K562 (cell line): Measurements from ENCODE around the gene LMNA. TPM values are rescaled to one million over a fixed set of nuclear protein-coding genes. Genes with fewer than 3 reads are reported as not detected.
A peak's percentile ranks its signal among the peaks of the same experiment; 100 is the strongest.

Experiments
- ARNT ChIP-seq, 2 experiments: fragments of 450-650 bp; IDR thresholded peaks; 2 replicates each; pipeline ENCODE4 v1.6.1; 2016; ENCODE audit warnings: mild to moderate bottlenecking in 1 of 2
- BHLHE40 ChIP-seq: IDR thresholded peaks from 2 replicates; pipeline ENCODE4 v1.6.1; 2011; ENCODE audit warnings: low read length, improper control_type of control experiment
- CTCF ChIP-seq, 3 experiments: IDR thresholded peaks in 2 of 3; conservative IDR thresholded peaks in 1 of 3; 2 replicates each; pipeline ENCODE4 v1.5.1; 2011 to 2012; ENCODE audit warnings: low read length in 3 of 3, mild to moderate bottlenecking in 3 of 3, control low read depth in 2 of 3, improper control_type of control experiment in 1 of 3, inconsistent platforms in 1 of 3, low read depth in 1 of 3, mixed read lengths in 1 of 3, moderate library complexity in 1 of 3; ENCODE audit not compliant: insufficient read depth in 2 of 3
- ELF2 ChIP-seq: fragments of 250-450 bp; sonication (Bioruptor Pico); IDR thresholded peaks from 2 replicates; pipeline ENCODE4 v1.5.0; 2021; ENCODE audit warnings: mild to moderate bottlenecking
- KLF16 ChIP-seq: IDR thresholded peaks from 2 replicates; pipeline ENCODE4 v1.6.1; 2016; ENCODE audit warnings: antibody characterized with exemption
- L3MBTL2 ChIP-seq: fragments of 450-650 bp; IDR thresholded peaks from 2 replicates; pipeline ENCODE4 v1.6.1; 2016; ENCODE audit warnings: mild to moderate bottlenecking, moderate library complexity
- ZNF197 ChIP-seq: fragments of 200-800 bp; sonication (Bioruptor generic); IDR thresholded peaks from 2 replicates; pipeline ENCODE4 v1.6.1; 2016; ENCODE audit warnings: low read depth, missing genetic modification characterization, missing compliant biosample characterization
- ZNF263 ChIP-seq: sonication (generic); formaldehyde crosslinking; IDR thresholded peaks from 2 replicates; pipeline ENCODE4 v1.8.0; 2022; ENCODE audit warnings: mild to moderate bottlenecking, missing genetic modification reagents, borderline replicate concordance
- ZNF311 ChIP-seq: fragments of 250-450 bp; sonication (Bioruptor Pico); IDR thresholded peaks from 2 replicates; pipeline ENCODE4 v1.4.0; 2020; ENCODE audit warnings: mild to moderate bottlenecking, moderate library complexity
- ZNF316 ChIP-seq: fragments of 450-650 bp; IDR thresholded peaks from 2 replicates; pipeline ENCODE4 v1.6.1; 2016
- ZNF431 ChIP-seq: sonication (generic); formaldehyde crosslinking; IDR thresholded peaks from 2 replicates; pipeline ENCODE4 v1.8.0; 2022; ENCODE audit warnings: mild to moderate bottlenecking, missing genetic modification reagents
- ZNF639 ChIP-seq, 2 experiments: fragments of 200-800 bp in 1 of 2; sonication (Bioruptor generic) in 1 of 2; sonication (generic) in 1 of 2; formaldehyde crosslinking in 1 of 2; IDR thresholded peaks in 1 of 2; conservative IDR thresholded peaks in 1 of 2; 2 replicates each; pipeline versions ENCODE4 v1.5.0 to v1.6.1; 2016 to 2020; ENCODE audit warnings: missing compliant biosample characterization in 1 of 2, missing genetic modification characterization in 1 of 2, missing genetic modification reagents in 1 of 2
- ZNF668 ChIP-seq: fragments of 250-450 bp; sonication (Bioruptor Pico); IDR thresholded peaks from 2 replicates; pipeline ENCODE4 v1.8.0; 2022; ENCODE audit warnings: mild to moderate bottlenecking, inconsistent platforms
- ZNF76 ChIP-seq: fragments of 250-450 bp; sonication (Bioruptor Pico); IDR thresholded peaks from 2 replicates; pipeline ENCODE4 v1.4.0; 2020; ENCODE audit warnings: mild to moderate bottlenecking, moderate library complexity, borderline replicate concordance
- ZNF79 ChIP-seq: fragments of 250-450 bp; sonication (Bioruptor Pico); IDR thresholded peaks from 2 replicates; pipeline ENCODE4 v1.4.0; 2020; ENCODE audit warnings: low read depth, mild to moderate bottlenecking, moderate library complexity
- polyA plus RNA-seq, 8 experiments: library from polyadenylated mRNA; depleted of rRNA in 4 of 8; stranded (reverse) in 5 of 8; unstranded in 3 of 8; fragments of >200 nt; fragmentation: Nextera tagmentation in 2 of 8; fragmentation: Illumina TruSeq in 1 of 8; extraction: Ambion mirVana in 2 of 8; extraction: Trizol in 1 of 8; gene quantifications; 2 replicates each; pipeline versions ENCODE4 v1.2.1 to v1.2.3, GENCODE V29; 2011 to 2014; ENCODE audit warnings: inconsistent platforms in 1 of 8, missing spikeins in 1 of 8
- total RNA-seq, 7 experiments: library from RNA; depleted of rRNA in 6 of 7; stranded (reverse); fragments of >200 nt in 6 of 7; fragmentation: Illumina TruSeq in 2 of 7; extraction: Trizol in 2 of 7; gene quantifications; 2 replicates each; pipeline versions ENCODE4 v1.2.1 to v1.2.3, GENCODE V29; 2011 to 2021; ENCODE audit warnings: low replicate concordance in 1 of 7
- TF ChIP-seq, protein P1 (sequence below): fragments of 450-650 bp; IDR thresholded peaks from 2 replicates; pipeline ENCODE4 v1.6.1; 2018; ENCODE audit not compliant: partially characterized antibody
- TF ChIP-seq, protein P2 (sequence below): fragments of 450-650 bp; formaldehyde crosslinking; IDR thresholded peaks from 2 replicates; pipeline ENCODE4 v1.4.0; 2020; ENCODE audit warnings: mild to moderate bottlenecking, moderate library complexity

The LMNA gene
- total and polyA plus RNA-seq, 9 of the 15 experiments (the other 6 are each of a cell fraction or from before 2014, with no cell fraction given) = 1.00 to 347 (median 88.2) TPM

DNA sequence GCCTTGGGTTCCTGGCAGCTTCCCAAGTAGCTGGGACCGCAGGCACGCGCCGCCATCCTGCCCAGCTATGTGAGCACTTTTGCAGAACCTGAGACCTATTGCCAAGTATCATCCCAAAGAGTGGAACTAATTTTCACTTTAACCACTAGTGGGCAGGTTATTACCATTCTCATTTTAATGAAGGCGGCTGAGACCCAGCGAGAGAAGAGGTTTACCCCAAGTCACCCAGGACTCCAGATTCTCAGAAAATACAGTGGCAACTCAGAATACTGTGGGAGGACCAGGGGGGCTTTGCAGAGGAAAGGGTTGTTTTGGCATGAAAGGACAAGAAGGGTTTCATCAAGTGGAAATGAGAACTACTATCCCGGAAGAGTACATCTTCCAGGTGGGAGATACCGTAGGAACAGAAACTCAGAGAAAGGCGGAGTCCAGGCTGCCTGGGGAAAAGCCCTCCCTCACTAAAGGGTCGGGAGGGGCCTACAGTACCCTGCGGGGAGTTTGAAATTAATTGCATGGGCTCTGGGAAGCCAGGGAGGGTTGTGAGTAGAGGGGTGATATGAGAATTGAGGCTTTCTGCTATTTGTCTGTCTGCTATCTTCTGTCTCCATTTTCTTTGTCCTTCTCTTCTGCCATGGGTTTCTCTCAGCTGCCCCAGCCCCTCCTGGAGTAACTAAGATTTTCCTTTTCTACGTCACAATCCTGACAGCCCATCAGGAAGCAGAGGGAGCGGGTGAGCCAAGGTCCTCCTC, 31.7 kb downstream of the LMNA start (continued):
- TF ChIP-seq, protein P1, sequence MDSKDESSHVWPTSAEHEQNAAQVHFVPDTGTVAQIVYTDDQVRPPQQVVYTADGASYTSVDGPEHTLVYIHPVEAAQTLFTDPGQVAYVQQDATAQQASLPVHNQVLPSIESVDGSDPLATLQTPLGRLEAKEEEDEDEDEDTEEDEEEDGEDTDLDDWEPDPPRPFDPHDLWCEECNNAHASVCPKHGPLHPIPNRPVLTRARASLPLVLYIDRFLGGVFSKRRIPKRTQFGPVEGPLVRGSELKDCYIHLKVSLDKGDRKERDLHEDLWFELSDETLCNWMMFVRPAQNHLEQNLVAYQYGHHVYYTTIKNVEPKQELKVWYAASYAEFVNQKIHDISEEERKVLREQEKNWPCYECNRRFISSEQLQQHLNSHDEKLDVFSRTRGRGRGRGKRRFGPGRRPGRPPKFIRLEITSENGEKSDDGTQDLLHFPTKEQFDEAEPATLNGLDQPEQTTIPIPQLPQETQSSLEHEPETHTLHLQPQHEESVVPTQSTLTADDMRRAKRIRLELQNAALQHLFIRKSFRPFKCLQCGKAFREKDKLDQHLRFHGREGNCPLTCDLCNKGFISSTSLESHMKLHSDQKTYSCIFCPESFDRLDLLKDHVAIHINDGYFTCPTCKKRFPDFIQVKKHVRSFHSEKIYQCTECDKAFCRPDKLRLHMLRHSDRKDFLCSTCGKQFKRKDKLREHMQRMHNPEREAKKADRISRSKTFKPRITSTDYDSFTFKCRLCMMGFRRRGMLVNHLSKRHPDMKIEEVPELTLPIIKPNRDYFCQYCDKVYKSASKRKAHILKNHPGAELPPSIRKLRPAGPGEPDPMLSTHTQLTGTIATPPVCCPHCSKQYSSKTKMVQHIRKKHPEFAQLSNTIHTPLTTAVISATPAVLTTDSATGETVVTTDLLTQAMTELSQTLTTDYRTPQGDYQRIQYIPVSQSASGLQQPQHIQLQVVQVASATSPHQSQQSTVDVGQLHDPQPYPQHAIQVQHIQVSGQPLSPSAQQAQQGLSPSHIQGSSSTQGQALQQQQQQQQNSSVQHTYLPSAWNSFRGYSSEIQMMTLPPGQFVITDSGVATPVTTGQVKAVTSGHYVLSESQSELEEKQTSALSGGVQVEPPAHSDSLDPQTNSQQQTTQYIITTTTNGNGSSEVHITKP = peak; percentile 70
- TF ChIP-seq ZNF76 (no peak), ZNF316 (no peak), ZNF311 (CRISPR knock-in tag) (no peak), KLF16 (0 out of 2 replicates have a peak, but pooled peaks have one; percentile 39), ZNF263 (CRISPR knock-in tag) (no peak), ZNF639 (CRISPR knock-in tag; conservative IDR thresholded peaks at IDR 0.05 in 1 of 2, IDR thresholded peaks at IDR 0.05 in 1 of 2) (no peak), ARNT (IDR thresholded peaks at IDR 0.05) (0 out of 4 replicates have a peak, but pooled peaks of 1 of the 2 experiments have one; percentile 70), BHLHE40 (peak; percentile 86), L3MBTL2 (0 out of 2 replicates have a peak, but pooled peaks have one; percentile 32), ZNF79 (CRISPR knock-in tag) (no peak), ZNF431 (CRISPR knock-in tag) (no peak), ELF2 (no peak), CTCF (IDR thresholded peaks at IDR 0.05 in 2 of 3, conservative IDR thresholded peaks at IDR 0.05 in 1 of 3; ENCODE audit: insufficient read depth in 2 of 3, low read depth in 1 of 3, low read length in 3 of 3) (peak; percentile 78 to 93 (median 82)), ZNF668 (CRISPR knock-in tag) (no peak), ZNF197 (CRISPR knock-in tag) (no peak)
- TF ChIP-seq, protein P2, sequence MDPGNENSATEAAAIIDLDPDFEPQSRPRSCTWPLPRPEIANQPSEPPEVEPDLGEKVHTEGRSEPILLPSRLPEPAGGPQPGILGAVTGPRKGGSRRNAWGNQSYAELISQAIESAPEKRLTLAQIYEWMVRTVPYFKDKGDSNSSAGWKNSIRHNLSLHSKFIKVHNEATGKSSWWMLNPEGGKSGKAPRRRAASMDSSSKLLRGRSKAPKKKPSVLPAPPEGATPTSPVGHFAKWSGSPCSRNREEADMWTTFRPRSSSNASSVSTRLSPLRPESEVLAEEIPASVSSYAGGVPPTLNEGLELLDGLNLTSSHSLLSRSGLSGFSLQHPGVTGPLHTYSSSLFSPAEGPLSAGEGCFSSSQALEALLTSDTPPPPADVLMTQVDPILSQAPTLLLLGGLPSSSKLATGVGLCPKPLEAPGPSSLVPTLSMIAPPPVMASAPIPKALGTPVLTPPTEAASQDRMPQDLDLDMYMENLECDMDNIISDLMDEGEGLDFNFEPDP (CRISPR knock-in tag) = no peak
